NCI-H2081 (cell line): ENCODE results near the gene ZNF488.

Source experiments
- DNase-seq, 2 experiments: peaks; one replicate each; lab custom pipeline; 2025; lab: John Stamatoyannopoulos, UW

ZNF488 gene

GRCh38 chr10:47381427-47382379 is 2.4 kb downstream of the ZNF488 start:
- DNase-seq: no peak

- no peak for DNase-seq
Observed at GRCh38 chr10:47381103-47381395, 3.0 kb downstream of the ZNF488 start.

- no peak for DNase-seq
Observed at GRCh38 chr10:47380341-47381102, 3.6 kb downstream of the ZNF488 start.

- no peak for DNase-seq
Observed at GRCh38 chr10:47379901-47380300, 4.2 kb downstream of the ZNF488 start.

DNA sequence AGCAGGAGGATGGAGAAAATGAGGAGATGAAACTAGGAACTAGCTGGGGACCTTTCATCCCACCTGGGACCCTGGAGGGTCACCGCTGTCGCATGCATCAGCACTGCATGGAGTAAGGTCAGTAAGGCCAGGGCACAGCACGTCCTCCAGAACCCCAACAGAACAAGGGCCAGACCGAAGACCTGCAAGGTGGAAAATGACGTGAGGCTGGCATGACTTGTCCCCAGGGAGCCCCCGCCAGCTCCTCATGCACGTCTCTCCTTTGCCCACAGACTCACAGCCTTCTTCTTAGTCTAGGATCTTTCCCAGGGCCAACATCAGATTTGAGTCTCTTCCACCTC is 4.7 kb downstream of the ZNF488 start:
- no peak for DNase-seq

DNA sequence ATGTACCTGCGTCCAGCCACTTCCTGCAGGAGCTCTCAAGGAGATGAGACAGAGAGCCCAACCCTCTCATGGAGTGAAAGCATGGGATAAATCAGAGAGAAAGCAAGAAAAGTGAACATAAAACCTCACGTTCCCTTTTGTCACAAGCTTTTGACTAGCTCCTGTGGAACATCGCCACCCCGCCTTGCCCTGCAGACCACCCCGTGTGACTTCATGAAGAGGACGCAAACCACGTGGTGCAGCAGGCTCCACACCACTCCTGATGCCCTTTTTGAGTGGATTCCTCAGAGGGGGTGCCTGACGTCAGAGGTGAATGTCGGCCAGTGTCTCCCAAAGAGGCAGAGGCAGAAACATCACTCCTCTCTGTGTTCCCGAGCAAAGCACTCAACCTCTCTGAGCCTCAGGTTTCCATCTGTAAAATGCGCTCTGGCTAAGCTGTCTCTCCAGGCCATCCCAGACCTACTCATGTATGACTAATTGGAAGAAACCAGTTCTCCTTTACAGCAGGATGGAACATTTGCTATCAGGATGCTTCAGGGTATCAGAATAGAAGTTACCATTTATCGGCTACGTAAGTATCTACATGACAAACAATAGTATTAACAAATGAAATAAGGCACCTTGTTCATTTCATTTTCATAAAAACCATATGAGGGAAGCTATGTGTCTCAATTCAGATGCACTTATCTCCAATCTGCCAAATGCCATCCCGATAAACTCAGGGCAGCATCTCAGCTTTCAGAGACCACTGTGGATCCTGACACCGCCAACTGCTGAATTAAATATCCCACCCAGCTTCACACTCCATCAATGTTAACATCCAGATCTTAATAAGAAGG is 5.3 kb downstream of the ZNF488 start:
- DNase-seq: no peak

DNA sequence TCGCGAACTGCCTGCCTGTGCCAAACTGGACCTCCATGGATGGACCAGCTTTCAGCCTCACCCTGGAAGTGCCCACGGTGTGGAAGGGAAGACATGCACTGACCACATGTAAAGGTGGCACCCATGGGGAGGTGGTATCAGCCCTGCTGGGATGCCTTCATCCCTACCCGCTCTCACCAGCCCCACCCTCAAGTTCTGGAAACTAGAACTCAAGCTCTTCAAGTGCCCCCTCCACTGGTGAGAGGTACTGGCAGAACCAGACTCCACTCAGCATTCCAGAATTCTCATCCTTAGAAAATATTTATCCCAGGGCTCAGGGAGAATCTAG is 5.9 kb downstream of the ZNF488 start:
- DNase-seq: no peak

DNA sequence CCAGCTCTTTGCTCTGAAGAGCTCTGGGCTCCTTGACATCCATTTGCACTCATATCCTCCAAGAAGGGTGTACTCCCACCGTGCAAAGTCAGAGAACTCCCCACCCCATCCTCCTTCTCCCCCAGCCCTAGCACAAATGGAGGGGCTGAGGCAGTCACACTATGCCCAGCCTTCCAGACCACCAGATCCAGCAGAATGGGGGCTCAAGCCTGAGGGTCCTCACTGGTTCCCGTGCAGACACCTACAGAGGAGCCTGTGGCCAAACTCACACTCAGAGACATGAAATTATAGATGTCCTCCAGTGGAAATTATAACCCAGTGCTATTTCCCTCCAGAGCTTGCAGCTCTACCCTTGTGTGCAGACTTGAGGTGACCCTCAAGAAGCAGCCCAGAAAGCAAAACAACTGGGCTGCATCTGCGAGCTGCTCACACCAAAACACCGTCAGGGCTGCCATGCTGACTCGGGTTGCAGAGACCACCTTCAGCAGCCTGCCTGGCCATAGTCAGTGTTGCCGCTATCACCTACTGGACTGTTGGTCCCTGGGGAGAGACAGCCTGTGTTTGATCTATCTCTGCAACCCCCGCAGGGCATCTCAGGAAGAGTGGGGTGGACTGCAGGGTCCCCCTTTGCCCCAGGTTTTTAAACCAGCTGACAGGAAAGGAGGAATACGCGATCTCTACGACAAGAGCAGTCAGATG is 7.4 kb downstream of the ZNF488 start:
- DNase-seq: no peak

- DNase-seq: no peak
Observed at GRCh38 chr10:47374611-47375536, 9.2 kb downstream of the ZNF488 start.

GRCh38 chr10:47372726-47373125 is 11.4 kb downstream of the ZNF488 start:
- DNase-seq: no peak

GRCh38 chr10:47371629-47372485 is 12.2 kb downstream of the ZNF488 start:
- no peak for DNase-seq

GRCh38 chr10:47370878-47371277 is 13.2 kb downstream of the ZNF488 start:
- no peak for DNase-seq

- DNase-seq: no peak
Observed at GRCh38 chr10:47370015-47370767, 13.9 kb downstream of the ZNF488 start.

DNA sequence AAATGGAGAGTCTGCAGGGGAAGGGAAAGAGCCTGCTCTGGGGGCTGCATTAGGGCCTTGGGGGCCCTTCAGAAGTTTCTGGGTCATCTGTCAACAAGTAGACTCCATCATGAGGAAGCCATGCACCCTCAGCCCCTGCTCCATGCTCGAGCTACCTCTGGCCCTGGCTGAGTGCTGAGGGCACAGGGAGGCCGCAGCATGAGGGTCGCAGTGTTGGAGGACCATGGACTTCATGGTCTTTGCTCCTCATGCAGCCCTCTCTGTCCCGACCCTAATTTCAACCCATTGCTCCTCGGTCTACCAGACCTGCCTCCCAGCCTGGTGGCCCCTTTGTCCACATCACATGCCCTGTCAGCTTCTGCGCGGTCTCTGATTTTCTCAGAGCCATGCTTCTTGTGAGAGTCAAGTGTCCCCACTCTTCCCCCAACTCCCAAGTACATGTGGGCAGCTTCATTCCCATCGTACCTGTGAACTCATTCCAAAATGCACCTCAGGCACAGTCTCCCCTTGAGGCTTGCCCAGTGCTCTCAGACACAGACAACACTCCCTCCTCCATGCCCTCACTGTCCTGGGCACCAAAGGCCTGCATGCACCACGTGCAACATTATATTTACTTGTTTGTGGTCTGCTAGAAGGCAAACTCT is 14.7 kb downstream of the ZNF488 start:
- DNase-seq: no peak

DNA sequence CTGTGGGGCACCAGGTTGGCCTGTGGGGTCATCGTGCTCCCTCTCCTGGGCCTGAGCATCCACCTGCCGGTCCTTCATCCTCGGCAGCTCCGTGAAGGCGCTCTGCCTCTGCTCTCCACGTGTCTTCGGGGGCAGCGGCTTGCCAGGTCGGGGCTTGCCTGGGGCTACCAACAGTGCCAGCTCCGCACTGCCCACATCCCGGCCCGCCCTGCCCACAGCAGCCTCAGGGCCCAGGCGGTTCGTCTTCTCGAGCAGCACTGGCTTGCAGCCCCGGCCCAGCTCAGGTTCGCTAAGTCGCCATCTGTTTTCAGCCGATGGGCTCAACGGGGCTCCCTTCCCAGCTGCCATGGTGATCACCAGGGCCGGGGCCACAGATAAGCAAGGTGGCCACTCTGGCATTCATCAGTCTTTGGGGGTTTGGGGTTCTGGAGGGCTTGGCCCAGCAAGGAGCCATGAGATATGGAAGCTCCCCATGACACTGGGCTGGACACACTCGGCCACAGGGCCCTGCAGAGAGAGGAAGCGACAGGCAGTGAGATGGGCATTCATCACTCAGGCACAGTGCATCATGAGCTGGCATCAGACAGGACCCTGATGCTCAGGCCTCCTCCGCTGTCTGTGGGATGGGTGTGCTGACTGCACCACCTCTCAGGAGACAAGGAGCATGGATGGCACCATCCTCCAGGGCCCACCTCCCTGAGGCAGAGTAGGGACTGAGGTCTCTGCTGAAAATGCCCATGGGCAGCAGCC is 15.5 kb downstream of the ZNF488 start:
- DNase-seq: no peak

- DNase-seq: no peak
Observed at GRCh38 chr10:47367646-47368045, 16.4 kb downstream of the ZNF488 start.

DNA sequence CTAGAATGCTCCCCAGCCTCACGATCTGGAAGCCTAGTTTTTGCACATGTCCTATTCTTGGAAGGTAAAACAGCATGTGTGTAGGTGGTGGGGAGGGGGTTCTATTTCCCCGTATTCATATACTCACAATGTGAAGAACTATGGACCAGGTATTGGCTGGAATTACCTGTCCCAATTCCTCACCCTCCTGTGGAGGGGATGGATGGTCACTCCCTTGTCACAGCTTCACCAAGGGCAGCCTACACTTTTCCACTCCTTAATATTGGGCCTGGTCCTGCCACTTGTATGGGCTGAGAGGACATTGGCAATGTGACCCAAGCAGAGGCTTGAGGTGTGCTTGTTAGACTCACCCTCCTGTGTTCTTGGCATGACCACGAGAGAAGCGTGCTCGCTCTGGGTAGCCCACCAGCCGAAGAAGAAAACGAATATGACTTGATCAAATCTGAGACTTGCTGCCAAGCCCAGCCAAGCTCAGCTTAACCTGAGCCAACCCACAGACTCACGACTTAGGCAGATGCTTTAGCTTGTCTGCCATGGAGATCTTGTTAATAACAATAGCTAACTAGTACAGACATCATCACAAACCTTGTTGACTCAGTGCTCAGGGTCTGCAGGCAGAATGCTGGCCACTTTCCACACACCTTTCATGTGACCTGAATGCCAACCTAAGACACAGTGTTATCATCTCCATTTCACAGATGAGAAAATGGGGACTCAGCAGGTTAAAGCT is 17.2 kb downstream of the ZNF488 start:
- DNase-seq: no peak
